Measurements from ENCODE around the gene RBM38.
A peak's percentile ranks its signal among the peaks of the same experiment; 100 is the strongest.
"Not testable (repeated sequence)": the region's sequence is repeated elsewhere in the genome, so short reads cannot be mapped to it uniquely, and the experiment has no call there.

The RBM38 gene

GRCh38 chr20:57421253-57422220, 30.3 kb downstream of the RBM38 start:
- no peak for DNase-seq

- no peak for DNase-seq
Measured at GRCh38 chr20:57422254-57422653, 31.1 kb downstream of the RBM38 start.

GRCh38 chr20:57425150-57426013, 34.2 kb downstream of the RBM38 start:
- peak; percentile 86 for DNase-seq

DNA sequence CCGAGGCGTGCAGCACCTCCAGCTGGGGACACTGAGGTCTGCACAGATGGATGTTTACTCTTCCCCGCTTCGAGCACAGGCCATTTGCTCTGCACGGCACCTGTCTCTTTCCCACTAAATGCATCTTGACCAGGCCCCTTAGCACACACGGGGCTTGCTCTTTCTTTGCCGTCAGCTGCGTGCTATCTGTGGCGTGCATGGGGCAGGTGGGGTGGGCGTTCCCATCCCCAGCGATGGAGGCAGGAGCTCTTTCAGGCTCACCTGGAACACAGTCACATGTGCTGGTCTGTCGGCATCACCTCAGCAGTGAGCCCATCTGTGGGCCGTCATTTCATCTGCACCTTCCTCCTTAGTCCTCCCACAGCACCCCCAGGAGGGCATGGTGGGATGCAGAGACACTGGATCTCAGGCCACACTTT, 35.1 kb downstream of the RBM38 start:
- peak; percentile 88 for DNase-seq

GRCh38 chr20:57426831-57427230, 35.6 kb downstream of the RBM38 start:
- DNase-seq: no peak

DNA sequence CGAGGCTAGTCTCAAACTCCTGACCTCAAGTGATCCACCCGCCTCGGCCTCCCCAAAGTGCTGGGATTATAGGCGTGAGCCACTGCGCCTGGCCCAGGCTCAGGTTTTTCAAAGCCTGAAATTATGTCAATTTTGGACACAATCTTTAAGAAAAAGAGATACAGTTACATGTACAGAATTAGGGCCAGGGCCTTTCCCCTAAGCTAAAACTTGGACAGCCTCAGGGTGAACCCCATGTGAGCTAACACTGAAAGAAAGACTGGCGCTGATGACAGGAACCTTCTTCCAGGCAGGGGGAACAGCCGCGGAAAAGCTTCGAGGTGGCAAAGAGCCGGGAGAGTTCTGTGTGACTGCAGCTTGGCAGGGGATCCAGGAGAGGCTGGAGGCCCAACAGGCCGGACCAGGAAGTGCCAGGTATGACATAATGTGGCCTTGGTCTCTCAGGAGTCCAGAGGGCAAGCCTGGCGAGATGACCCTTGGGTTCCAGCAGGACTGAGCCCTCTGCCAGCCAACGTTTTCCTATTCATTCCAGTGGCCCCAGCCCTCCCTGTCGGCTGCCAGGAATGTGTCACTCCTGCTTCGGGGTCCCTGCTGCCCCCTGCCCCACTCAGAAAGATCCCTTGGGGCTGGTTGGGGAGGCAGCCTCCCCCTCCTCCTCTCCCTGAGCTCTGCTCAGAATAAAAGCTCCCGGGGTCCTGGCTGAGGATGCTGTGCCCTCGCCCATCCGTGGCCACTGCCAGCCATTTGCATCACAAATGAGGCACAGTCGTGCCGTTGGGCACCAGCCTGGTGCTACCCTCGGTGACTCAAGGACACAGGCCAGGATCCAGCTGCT, 37.3 kb downstream of the RBM38 start:
- DNase-seq: peak; percentile 84

DNA sequence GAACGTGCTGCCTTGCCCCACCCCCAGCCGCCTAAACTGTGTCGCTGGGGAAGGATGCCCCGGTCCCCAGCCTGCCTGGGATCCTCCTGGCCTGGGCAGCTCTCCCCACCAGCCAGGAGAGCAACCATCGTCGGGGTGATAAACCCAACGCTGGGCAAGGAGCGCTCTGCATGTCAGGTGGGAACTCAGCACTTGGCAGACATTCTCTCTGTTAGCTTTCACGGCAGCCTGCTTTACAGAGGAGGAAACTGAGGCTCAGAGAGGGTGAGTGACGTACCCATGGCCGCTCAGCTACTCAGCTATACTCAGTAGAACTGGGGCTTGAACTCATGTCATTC, 37.9 kb downstream of the RBM38 start:
- DNase-seq: no peak

- DNase-seq: no peak
Measured at GRCh38 chr20:57429580-57430200, 38.5 kb downstream of the RBM38 start.

- DNase-seq: not testable (repeated sequence)
Measured at GRCh38 chr20:57430201-57430596, 39.0 kb downstream of the RBM38 start.

DNA sequence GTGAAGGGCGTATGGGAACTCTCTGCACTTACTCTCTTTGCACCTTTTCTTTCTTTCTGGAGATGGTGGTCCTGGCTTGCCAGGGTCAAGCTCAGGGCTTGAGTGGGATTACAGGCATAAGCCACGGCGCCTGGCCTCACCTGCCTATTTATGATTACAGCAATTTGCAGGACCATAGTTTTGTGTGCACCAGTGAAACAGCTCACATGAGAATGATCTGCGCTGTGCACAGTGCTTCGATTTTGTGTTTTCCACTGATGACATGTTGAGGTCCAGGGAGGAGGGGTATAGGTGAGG, 40.3 kb downstream of the RBM38 start:
- DNase-seq: no peak

GRCh38 chr20:57432480-57432861, 41.3 kb downstream of the RBM38 start:
- DNase-seq: no peak

DNA sequence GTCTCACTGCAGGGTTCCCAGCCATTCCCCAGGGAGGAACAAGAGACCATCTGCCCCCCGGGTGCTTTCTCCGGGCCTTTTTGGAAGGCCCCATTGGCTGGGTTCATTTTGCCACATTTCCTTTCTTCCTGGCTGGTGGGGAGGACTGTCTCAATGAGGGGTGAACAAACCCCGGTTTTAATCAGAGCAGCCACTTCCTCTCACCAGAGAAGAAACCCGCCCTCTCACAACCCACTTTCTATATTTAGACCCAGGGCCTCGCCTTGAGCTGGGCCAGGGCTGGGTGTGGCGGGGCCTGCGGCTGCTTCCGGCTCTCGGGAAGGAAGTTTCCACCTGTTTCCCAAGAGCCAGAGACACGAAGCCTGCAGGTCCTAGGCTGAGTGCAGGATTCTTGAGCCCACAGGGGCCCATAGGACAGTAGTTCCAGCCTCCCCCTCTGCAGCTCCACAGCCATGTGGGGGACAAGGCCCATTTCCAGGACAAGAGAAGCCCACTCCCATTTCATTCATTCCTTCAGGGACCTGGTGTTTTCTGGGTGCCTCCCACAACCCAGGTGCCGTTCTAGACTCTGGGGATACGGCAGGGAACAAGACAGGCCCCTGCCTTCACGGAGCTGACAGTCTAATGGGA, 41.8 kb downstream of the RBM38 start:
- DNase-seq: no peak

DNA sequence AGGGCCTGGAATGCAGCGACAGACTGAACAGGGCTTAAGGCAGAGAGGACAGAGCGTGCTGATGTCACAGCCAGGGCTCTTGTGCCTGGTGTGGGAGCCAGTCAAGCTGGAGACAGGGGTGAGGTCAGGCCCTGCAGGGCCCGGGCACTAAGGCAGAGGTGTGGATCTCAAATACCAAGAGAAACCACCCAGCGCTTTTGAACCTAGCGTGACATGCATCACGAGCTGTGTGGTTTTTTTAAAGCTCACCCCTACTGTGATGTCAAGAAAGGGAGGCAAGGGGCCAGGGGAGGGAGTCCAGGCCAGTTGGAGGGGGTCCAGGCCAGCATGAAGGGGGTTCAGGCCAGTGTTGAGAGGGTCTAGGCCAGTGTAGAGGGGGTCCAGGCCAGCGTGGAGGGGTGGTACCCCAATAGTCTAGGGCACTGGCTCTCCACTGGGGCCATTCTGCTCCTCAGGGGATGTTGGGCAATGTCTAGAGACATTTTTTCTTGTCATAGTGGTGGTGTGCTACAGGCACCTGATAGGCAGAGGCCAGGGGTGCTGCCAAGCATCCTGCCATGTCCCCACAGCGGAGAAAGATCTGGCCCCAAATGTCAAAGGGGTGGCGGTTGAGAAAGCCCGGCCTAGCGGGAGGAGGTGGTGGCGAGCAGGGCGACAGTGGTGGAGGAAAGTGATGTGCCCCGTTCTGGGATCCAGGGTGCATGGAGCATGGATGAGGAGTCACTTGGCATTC, 42.6 kb downstream of the RBM38 start:
- no peak for DNase-seq

DNA sequence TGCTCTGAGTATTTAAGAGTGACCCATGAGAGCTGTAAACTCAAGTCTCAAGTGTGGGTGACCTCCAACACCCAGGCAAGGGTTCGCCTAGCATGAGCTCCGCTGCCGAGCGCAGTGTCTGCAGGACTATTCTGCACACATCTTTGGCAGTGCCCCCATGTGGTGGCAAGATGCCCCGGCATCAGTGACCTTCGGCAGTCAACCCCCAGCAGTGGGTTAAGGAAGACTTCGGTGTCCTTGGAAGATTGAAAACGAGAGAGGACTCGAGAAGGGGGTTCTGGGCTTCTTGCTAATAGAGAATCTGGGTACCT, 43.1 kb downstream of the RBM38 start:
- no peak for DNase-seq

DNA sequence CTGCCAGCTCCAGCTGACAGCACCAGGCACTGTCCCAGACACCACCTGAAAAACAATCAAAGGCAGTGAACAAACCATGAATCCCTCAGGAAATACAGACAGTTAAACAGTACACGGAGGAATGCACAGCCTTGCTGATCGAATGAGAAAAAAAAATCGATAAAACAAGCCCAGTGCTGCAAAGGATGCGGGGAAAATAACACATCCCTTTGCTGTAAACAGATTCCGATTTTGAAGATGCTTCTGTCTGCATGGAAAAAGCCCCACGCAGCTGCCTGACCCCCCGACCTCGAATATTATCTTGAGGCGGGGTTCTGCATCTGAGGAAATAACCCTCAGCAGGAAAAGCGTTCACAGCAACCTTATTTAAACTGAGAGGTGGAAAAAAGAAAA, 43.9 kb downstream of the RBM38 start:
- no peak for DNase-seq

DNA sequence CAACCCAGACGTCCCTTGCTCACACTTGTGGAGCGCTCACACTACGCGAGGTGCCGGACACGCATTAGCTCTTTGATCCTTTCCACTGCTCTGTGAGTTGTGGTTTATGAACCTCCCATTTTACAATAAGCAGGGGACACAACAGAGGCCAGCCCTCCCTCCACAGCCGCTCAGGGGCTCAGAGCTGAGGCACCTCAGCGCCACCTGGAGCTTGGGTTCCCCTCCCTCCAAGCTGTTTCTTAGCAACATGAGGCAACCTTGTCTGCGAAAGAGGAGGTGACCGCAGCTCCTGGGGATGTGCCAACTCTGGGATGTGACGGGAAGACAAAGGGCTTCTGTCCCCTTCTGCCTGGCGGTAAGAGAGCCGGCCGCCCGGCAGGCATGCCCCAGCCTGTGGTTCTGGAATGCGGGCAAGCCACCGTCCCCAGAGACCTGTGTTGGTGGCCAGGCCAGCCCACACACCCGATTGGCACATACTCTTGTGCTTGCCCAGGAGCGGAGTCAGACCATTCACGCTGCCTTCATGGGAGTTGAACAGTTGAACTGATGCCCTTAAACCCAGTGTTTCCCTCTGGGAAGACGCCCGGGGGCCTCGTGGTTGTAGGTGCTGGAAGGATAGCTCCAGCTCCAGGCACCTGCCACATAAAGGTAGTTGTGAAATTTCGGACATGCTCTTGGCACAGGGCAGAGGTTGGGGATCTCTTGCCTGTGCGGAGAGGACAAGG, 44.5 kb downstream of the RBM38 start:
- peak; percentile 99 for DNase-seq

GRCh38 chr20:57436223-57436545, 45.0 kb downstream of the RBM38 start:
- DNase-seq: no peak

DNA sequence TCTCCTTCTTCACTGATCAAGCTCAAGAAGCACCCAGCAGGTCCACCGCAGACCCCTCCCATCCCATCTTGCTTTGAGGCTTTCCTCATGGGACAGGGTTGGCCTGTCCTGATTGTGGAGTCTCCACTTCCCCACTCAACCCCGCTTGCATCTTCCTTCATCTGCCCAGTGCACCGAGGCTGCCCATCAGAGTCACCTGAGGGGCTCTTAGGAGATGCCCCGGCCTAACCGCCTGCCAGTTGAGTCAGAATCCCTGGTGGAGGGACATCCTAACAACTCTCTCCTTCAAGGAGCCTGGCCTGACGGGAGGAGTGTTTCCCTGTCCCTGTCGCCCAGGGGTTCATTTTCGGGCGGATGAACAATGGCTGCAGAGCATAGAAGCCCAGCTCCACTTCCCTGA, 46.1 kb downstream of the RBM38 start:
- DNase-seq: no peak

DNA sequence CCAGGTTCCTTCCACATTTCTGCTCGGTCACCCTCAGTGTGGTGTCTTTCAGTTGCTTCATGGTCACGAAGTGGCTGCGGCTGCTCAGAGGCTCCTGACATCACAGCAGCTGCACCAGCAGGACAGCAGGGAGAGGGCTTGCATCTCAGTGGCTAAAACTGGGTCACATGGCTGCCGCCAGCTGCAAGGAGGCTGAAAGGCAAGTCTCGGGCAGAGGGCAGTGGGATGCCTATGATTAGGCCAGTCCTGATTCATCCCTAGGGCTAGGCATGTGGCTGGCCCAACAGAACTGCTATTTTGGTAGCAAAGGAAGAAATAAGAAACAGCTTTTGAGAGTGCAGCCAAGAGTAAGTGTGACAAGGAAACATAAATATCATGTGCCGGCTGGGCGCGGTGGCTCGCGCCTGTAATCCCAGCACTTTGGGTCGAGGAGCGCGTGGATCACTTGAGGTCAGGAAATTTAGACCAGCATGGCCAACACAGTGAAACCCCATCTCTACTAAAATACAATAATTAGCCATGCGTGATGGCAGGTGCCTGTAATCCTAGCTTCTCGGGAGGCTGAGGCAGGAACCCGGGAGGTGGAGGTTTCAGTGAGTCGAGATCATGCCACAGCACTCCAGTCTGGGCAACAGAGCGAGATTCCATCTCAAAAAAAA, 46.6 kb downstream of the RBM38 start:
- DNase-seq: no peak

DNA sequence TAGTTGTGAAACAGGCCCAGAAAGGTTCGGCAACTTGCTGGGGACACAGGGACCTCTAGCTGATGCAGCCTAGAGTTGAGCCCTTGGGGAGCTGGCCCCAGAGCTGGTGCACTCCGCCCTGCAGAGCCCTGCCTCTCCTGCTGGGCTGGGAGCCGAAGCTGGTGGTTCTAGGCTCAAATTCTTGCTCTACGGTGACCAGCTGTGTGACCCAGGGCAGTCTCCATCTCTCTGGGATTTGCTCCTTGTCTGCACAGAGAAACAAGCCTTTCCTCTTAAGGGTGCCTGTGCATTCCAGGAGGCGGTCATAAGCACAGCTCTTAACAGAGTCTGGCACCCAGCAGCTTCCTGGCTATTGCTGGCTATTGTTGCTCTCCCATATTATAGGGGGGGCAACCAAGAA, 47.4 kb downstream of the RBM38 start:
- no peak for DNase-seq

DNA sequence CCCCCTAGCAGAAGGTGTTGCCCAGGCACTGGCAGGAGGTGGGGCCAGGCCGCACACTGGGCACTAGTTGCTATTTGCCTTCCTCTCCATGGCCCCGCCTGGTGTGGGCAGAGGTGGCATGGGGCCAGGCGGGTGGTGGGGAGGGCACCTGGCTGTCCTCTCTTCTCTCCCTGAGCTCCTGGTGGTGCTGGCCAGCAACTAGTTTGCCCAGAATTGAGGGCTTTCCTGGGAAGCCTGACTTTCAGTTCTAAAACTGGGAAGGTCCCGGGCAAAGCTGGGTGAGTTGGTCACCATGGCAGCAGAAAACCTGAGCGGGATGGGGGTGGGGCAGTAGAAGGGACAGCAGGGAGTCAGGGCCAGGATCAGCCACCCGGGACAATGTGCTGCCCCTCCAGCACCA, 48.2 kb downstream of the RBM38 start:
- DNase-seq: peak; percentile 60

All from NCI-H526 treated with DMSO at 0.1 percent for 48 hours (cell line).